ENCODE results near the gene CNNM4.

CNNM4 gene

GRCh38 chr2:96817882-96818281, 57.2 kb downstream of the CNNM4 start:
- H3K27ac ChIP-seq (ENCODE audit: low read length): no peak overlapping the region
- peak overlapping the region; percentile 85; the same call in 1 of the 2 replicates for H3K4me3 ChIP-seq (ENCODE audit: low read length)
- peaks cover 32% of the 10 kb centered on the region for H3K79me2 ChIP-seq (ENCODE audit: low read length)
- no peaks in the 10 kb centered on the region for H3K27me3 ChIP-seq (ENCODE audit: low read depth, low read length)
- TF ChIP-seq CTCF (IDR thresholded peaks at IDR 0.05; ENCODE audit: low read depth, low read length): no peak
- TF ChIP-seq EZH2phosphoT487 (IDR thresholded peaks at IDR 0.05; ENCODE audit: low read depth): no peak
- H2AFZ ChIP-seq (ENCODE audit: low read depth, low read length): no peak overlapping the region
- peak overlapping the region; percentile 83 for H3K4me2 ChIP-seq (ENCODE audit: low read length)
- H3K4me1 ChIP-seq (ENCODE audit: low read length): peaks cover 13% of the 10 kb centered on the region
- peaks cover 20% of the 10 kb centered on the region; the same call in 1 of the 2 replicates for H4K20me1 ChIP-seq (ENCODE audit: insufficient read depth, low read length)
- H3K9me3 ChIP-seq (ENCODE audit: insufficient read depth, low read length): no peaks in the 10 kb centered on the region
- H3K36me3 ChIP-seq (replicated peaks; ENCODE audit: low read depth, low read length): peaks cover 6% of the 10 kb centered on the region
- no peak overlapping the region for H3K9ac ChIP-seq (ENCODE audit: low read length)

- Histone ChIP-seq H3K4me1 (ENCODE audit: low read length) (peaks cover 13% of the 10 kb centered on the region), H3K9ac (ENCODE audit: low read length) (no peak overlapping the region), H3K9me3 (ENCODE audit: insufficient read depth, low read length) (no peaks in the 10 kb centered on the region), H3K79me2 (ENCODE audit: low read length) (peaks cover 36% of the 10 kb centered on the region), H3K36me3 (replicated peaks; ENCODE audit: low read depth, low read length) (peaks cover 6% of the 10 kb centered on the region), H3K4me3 (ENCODE audit: low read length) (no peak overlapping the region), H3K4me2 (ENCODE audit: low read length) (no peak overlapping the region), H2AFZ (ENCODE audit: low read depth, low read length) (no peak overlapping the region), H4K20me1 (ENCODE audit: insufficient read depth, low read length) (peaks cover 20% of the 10 kb centered on the region; the same call in 1 of the 2 replicates), H3K27me3 (ENCODE audit: low read depth, low read length) (no peaks in the 10 kb centered on the region), H3K27ac (ENCODE audit: low read length) (no peak overlapping the region)
- TF ChIP-seq CTCF (IDR thresholded peaks at IDR 0.05; ENCODE audit: low read depth, low read length) (no peak), EZH2phosphoT487 (IDR thresholded peaks at IDR 0.05; ENCODE audit: low read depth) (no peak)
Observed at GRCh38 chr2:96819128-96819875, 58.6 kb downstream of the CNNM4 start.

GRCh38 chr2:96819876-96820511, 59.3 kb downstream of the CNNM4 start:
- Histone ChIP-seq H3K27me3 (ENCODE audit: low read depth, low read length) (no peaks in the 10 kb centered on the region), H2AFZ (ENCODE audit: low read depth, low read length) (no peak overlapping the region), H3K36me3 (replicated peaks; ENCODE audit: low read depth, low read length) (peaks cover 6% of the 10 kb centered on the region), H3K4me1 (ENCODE audit: low read length) (peaks cover 11% of the 10 kb centered on the region), H3K9ac (ENCODE audit: low read length) (no peak overlapping the region), H3K4me3 (ENCODE audit: low read length) (no peak overlapping the region), H3K27ac (ENCODE audit: low read length) (no peak overlapping the region), H3K79me2 (ENCODE audit: low read length) (peaks cover 36% of the 10 kb centered on the region), H3K4me2 (ENCODE audit: low read length) (no peak overlapping the region), H3K9me3 (ENCODE audit: insufficient read depth, low read length) (no peaks in the 10 kb centered on the region), H4K20me1 (ENCODE audit: insufficient read depth, low read length) (peaks cover 20% of the 10 kb centered on the region; the same call in 1 of the 2 replicates)
- TF ChIP-seq CTCF (IDR thresholded peaks at IDR 0.05; ENCODE audit: low read depth, low read length) (no peak), EZH2phosphoT487 (IDR thresholded peaks at IDR 0.05; ENCODE audit: low read depth) (no peak)

GRCh38 chr2:96821113-96821675, 60.5 kb downstream of the CNNM4 start:
- H3K27me3 ChIP-seq (ENCODE audit: low read depth, low read length): no peaks in the 10 kb centered on the region
- H3K27ac ChIP-seq (ENCODE audit: low read length): no peak overlapping the region
- no peak for TF ChIP-seq EZH2phosphoT487 (IDR thresholded peaks at IDR 0.05; ENCODE audit: low read depth)
- TF ChIP-seq CTCF (IDR thresholded peaks at IDR 0.05; ENCODE audit: low read depth, low read length): no peak
- H3K4me1 ChIP-seq (ENCODE audit: low read length): peaks cover 8% of the 10 kb centered on the region
- H2AFZ ChIP-seq (ENCODE audit: low read depth, low read length): no peak overlapping the region
- H3K9ac ChIP-seq (ENCODE audit: low read length): no peak overlapping the region
- H3K36me3 ChIP-seq (replicated peaks; ENCODE audit: low read depth, low read length): peaks cover 8% of the 10 kb centered on the region
- H3K79me2 ChIP-seq (ENCODE audit: low read length): peaks cover 36% of the 10 kb centered on the region
- peaks cover 20% of the 10 kb centered on the region; the same call in 1 of the 2 replicates for H4K20me1 ChIP-seq (ENCODE audit: insufficient read depth, low read length)
- H3K4me3 ChIP-seq (ENCODE audit: low read length): no peak overlapping the region
- H3K4me2 ChIP-seq (ENCODE audit: low read length): no peak overlapping the region
- no peaks in the 10 kb centered on the region for H3K9me3 ChIP-seq (ENCODE audit: insufficient read depth, low read length)

Data from OCI-LY3 (cell line).